Activated T-helper 17 cell treated with anti-CD3 and anti-CD28 coated beads, Interleukin-2, amount 50 U/mL, for 72 hours (primary cell): ENCODE results near the gene NPB. TPM values are rescaled to one million over a fixed set of nuclear protein-coding genes. Genes with fewer than 3 reads are reported as not detected.

Experiments used
- ATAC-seq: fragments of 150-1000 bp; cut with Tn5 transposase; replicated peaks from 2 replicates; pipeline ENCODE4 v1.10.0; 2021; ENCODE audit warnings: mild to moderate bottlenecking, moderate library complexity
- H3K27ac Mint-ChIP-seq: one replicate; pipeline ENCODE4 v1.8.0; 2022; ENCODE audit warnings: mixed read lengths
- H3K27me3 Mint-ChIP-seq: one replicate; pipeline ENCODE4 v1.8.0; 2022; ENCODE audit warnings: mixed read lengths
- H3K36me3 Mint-ChIP-seq: one replicate; pipeline ENCODE4 v1.8.0; 2022; ENCODE audit warnings: low read depth, mild to moderate bottlenecking, mixed read lengths
- H3K4me1 Mint-ChIP-seq: one replicate; pipeline ENCODE4 v1.8.0; 2022; ENCODE audit warnings: mixed read lengths
- H3K4me3 Mint-ChIP-seq: one replicate; pipeline ENCODE4 v1.8.0; 2022; ENCODE audit warnings: mild to moderate bottlenecking, mixed read lengths
- H3K9me3 Mint-ChIP-seq: one replicate; pipeline ENCODE4 v1.8.0; 2022; ENCODE audit warnings: mixed read lengths
- total RNA-seq, 2 donors: library from RNA; stranded (reverse); gene quantifications; one replicate each; pipeline ENCODE4 v1.2.3, GENCODE V29; 2022

NPB gene
- total RNA-seq, 2 donors from 2014 or later = 0.17 to 0.53 TPM

- Mint-ChIP-seq H3K27ac (no peak overlapping the region), H3K4me3 (no peak overlapping the region), H3K9me3 (no peaks in the 10 kb centered on the region), H3K27me3 (no peaks in the 10 kb centered on the region), H3K4me1 (peaks cover 7% of the 10 kb centered on the region), H3K36me3 (peaks cover 63% of the 10 kb centered on the region)
- no peak for ATAC-seq
These were observed 18.8 kb downstream of the NPB start for GRCh38 chr17:81920612-81921536.

GRCh38 chr17:81921537-81921862 is 19.5 kb downstream of the NPB start:
- Mint-ChIP-seq H3K4me3 (no peak overlapping the region), H3K27me3 (no peaks in the 10 kb centered on the region), H3K4me1 (peaks cover 13% of the 10 kb centered on the region), H3K9me3 (no peaks in the 10 kb centered on the region), H3K27ac (no peak overlapping the region), H3K36me3 (peaks cover 63% of the 10 kb centered on the region)
- ATAC-seq = no peak

- no peak overlapping the region for H3K27ac Mint-ChIP-seq
- peaks cover 58% of the 10 kb centered on the region for H3K36me3 Mint-ChIP-seq
- no peak overlapping the region for H3K4me3 Mint-ChIP-seq
- peaks cover 11% of the 10 kb centered on the region for H3K4me1 Mint-ChIP-seq
- ATAC-seq = no peak
- H3K9me3 Mint-ChIP-seq = no peaks in the 10 kb centered on the region
- H3K27me3 Mint-ChIP-seq = no peaks in the 10 kb centered on the region
These were observed 20.0 kb downstream of the NPB start for GRCh38 chr17:81921996-81922565.

- Mint-ChIP-seq H3K4me3 (no peak overlapping the region), H3K27me3 (no peaks in the 10 kb centered on the region), H3K27ac (no peak overlapping the region), H3K36me3 (peaks cover 54% of the 10 kb centered on the region), H3K4me1 (peaks cover 7% of the 10 kb centered on the region), H3K9me3 (no peaks in the 10 kb centered on the region)
- ATAC-seq = no peak
These were observed 20.7 kb downstream of the NPB start for GRCh38 chr17:81922566-81923301.

- Mint-ChIP-seq H3K9me3 (no peaks in the 10 kb centered on the region), H3K4me1 (peaks cover 7% of the 10 kb centered on the region), H3K27ac (peak overlapping the region; percentile 77), H3K36me3 (peaks cover 45% of the 10 kb centered on the region), H3K4me3 (peak overlapping the region; percentile 92), H3K27me3 (no peaks in the 10 kb centered on the region)
- no peak for ATAC-seq
These were observed 21.5 kb downstream of the NPB start for GRCh38 chr17:81923302-81924260.

- Mint-ChIP-seq H3K27ac (peak overlapping the region; percentile 77), H3K4me3 (peak overlapping the region; percentile 92), H3K36me3 (peaks cover 33% of the 10 kb centered on the region), H3K4me1 (peaks cover 7% of the 10 kb centered on the region), H3K27me3 (no peaks in the 10 kb centered on the region), H3K9me3 (no peaks in the 10 kb centered on the region)
- ATAC-seq = no peak
These were observed 22.8 kb downstream of the NPB start for GRCh38 chr17:81924557-81925532.

- H3K36me3 Mint-ChIP-seq = peaks cover 24% of the 10 kb centered on the region
- H3K9me3 Mint-ChIP-seq = no peaks in the 10 kb centered on the region
- H3K4me1 Mint-ChIP-seq = peaks cover 7% of the 10 kb centered on the region
- peak overlapping the region; percentile 92 for H3K4me3 Mint-ChIP-seq
- no peak for ATAC-seq
- H3K27ac Mint-ChIP-seq = peak overlapping the region; percentile 94
- no peaks in the 10 kb centered on the region for H3K27me3 Mint-ChIP-seq
These were observed 23.9 kb downstream of the NPB start for GRCh38 chr17:81925860-81926450.

- peak overlapping the region; percentile 92 for H3K4me3 Mint-ChIP-seq
- peaks cover 18% of the 10 kb centered on the region for H3K36me3 Mint-ChIP-seq
- peak; percentile 43 for ATAC-seq
- H3K9me3 Mint-ChIP-seq = no peaks in the 10 kb centered on the region
- H3K27ac Mint-ChIP-seq = peak overlapping the region; percentile 94
- no peaks in the 10 kb centered on the region for H3K27me3 Mint-ChIP-seq
- peaks cover 7% of the 10 kb centered on the region for H3K4me1 Mint-ChIP-seq
These were observed 24.6 kb downstream of the NPB start for GRCh38 chr17:81926451-81927151.

GRCh38 chr17:81927152-81927652 is 25.2 kb downstream of the NPB start:
- Mint-ChIP-seq H3K4me3 (peak overlapping the region; percentile 92), H3K27me3 (no peaks in the 10 kb centered on the region), H3K9me3 (no peaks in the 10 kb centered on the region), H3K4me1 (peaks cover 7% of the 10 kb centered on the region), H3K36me3 (peaks cover 12% of the 10 kb centered on the region), H3K27ac (no peak overlapping the region)
- ATAC-seq = peak; percentile 5

GRCh38 chr17:81927653-81928543 is 25.9 kb downstream of the NPB start, which contains the start of gene MAFG:
TSS of gene MAFG (minus strand) at chr17:81927735. CDS start at chr17:81923185, 4,550 bp downstream.
- peak within 1 kb of the TSS; percentile 94 for H3K27ac Mint-ChIP-seq
- H3K27me3 Mint-ChIP-seq = no peaks in the 10 kb centered on the region
- peak within 1 kb of the TSS; percentile 92 for H3K4me3 Mint-ChIP-seq
- peak; percentile 70 for ATAC-seq
- H3K36me3 Mint-ChIP-seq = peaks cover 12% of the 10 kb centered on the region
- H3K4me1 Mint-ChIP-seq = peaks cover 7% of the 10 kb centered on the region
- no peaks in the 10 kb centered on the region for H3K9me3 Mint-ChIP-seq

GRCh38 chr17:81928544-81929252 is 26.7 kb downstream of the NPB start:
- Mint-ChIP-seq H3K27me3 (no peaks in the 10 kb centered on the region), H3K4me3 (peak overlapping the region; percentile 53), H3K27ac (no peak overlapping the region), H3K9me3 (no peaks in the 10 kb centered on the region), H3K36me3 (peaks cover 18% of the 10 kb centered on the region), H3K4me1 (peaks cover 7% of the 10 kb centered on the region)
- no peak for ATAC-seq
